NK-92 (cell line): ENCODE results near the gene GID8.

ENCODE experiments used
- DNase-seq: peaks from one replicate; lab custom pipeline; 2025; ENCODE audit not compliant: unreplicated experiment; lab: John Stamatoyannopoulos, UW

Gene GID8

GRCh38 chr20:62902926-62903615, 34.9 kb upstream of the GID8 start:
- DNase-seq, result no peak

GRCh38 chr20:62905536-62906117, 32.3 kb upstream of the GID8 start:
- no peak for DNase-seq

GRCh38 chr20:62906209-62906608, 31.7 kb upstream of the GID8 start:
- no peak for DNase-seq

GRCh38 chr20:62906647-62907375, 31.1 kb upstream of the GID8 start:
- no peak for DNase-seq

DNA sequence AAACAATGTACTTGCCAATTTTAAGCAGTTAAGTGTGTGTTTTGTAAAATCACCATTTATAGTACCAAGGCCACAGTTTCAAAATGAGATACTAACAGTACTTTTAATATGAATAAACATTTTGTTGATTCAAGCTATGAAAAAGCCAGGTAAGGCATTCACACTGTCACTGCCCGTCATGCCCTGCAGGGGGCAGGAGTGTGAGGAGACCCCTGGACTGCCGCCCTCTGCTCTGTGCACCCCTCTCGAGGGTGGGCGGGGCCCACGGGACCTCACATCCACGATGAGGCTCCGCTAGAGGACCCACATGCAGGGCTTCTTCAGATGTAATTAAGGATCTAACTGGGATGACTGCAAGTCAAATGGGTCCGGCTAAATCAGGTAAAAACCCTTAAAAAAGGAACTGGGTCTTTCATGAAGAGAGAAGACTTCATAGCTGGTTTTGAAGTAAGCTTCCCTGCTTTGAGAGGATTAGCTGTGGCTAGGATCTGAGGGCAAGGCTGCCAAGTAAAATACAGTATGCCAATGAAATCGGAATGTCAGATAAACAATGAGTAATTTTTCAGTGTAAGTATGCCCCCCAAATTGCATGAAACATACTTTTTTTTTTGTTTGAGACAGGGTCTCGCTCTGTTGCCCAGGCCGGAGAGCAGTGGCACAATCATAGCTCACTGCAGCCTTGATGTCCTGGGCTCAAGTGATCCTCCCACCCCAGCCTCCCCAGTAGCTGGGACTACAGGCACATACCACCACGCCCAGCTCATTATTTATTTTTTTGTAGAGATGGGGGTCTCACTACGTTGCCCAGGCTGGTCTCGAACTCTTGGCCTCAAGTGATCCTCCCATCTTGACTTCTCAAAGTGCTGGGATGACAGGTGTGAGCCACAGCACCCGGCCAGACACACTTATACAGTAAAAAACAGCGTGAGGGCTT, 30.3 kb upstream of the GID8 start:
- DNase-seq, result no peak

DNA sequence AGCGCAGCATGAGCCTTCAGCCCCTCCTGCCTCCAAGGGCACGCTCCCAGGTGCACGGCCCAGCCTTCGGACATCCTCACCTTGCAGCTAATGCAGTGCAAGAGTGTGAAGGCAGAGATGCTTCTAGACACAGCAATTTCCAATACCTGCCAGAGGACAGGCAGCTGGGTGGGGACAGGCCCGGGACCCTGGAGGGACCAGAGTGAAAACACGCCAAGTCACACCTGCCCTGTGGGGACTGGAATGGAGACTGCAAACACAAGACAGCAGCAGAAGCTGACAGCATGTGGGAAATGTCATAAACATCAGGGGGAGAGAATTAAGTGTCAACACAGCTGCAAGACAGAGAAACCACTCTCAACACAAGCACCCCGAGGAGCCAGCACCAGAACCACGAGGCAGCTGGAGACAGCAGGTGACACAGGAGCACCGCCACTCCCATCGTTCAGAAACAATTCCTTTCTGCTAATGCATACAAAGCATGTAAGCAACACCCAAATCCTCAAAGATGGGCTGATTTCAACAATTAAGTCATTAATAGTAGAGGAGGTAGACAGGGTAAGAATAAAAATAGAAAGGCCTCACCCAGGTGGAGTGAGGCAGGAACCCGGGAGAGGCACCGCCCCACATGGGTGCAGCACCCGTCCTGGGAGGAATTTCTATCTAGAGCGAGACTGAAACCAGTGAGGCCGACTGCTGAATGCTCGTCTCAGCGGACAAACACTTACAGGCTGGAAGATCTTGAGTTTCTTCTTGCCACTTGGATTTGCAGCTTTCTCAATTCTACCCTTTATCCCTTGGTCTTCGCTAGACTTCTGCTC, 28.8 kb upstream of the GID8 start:
- DNase-seq, result no peak

DNA sequence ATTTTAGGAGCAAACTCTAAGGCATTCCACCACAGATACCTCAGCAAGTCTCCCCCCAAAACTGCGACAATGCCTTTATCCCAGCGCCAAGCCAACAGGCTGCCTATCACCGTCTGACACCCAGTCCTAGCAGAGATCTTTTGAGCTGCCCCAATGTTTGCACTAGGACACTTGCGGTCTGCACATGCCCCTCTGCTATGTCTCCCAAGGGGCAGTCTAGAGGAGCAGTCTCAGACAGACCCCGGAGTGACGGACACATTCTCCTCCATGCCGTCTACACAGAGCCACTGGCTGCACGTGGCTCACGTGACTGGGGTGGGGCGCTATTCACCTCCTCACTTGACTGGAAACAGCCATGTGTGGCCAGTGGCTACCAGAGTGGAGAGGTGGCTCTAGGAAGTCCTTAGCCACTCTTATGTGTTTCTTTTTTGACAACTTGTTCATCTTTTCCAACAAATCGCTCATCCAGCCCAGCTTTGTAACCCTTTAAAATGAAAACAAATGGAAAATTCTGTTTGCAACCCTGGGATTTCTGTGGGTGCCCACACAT, 27.7 kb upstream of the GID8 start:
- no peak for DNase-seq

DNA sequence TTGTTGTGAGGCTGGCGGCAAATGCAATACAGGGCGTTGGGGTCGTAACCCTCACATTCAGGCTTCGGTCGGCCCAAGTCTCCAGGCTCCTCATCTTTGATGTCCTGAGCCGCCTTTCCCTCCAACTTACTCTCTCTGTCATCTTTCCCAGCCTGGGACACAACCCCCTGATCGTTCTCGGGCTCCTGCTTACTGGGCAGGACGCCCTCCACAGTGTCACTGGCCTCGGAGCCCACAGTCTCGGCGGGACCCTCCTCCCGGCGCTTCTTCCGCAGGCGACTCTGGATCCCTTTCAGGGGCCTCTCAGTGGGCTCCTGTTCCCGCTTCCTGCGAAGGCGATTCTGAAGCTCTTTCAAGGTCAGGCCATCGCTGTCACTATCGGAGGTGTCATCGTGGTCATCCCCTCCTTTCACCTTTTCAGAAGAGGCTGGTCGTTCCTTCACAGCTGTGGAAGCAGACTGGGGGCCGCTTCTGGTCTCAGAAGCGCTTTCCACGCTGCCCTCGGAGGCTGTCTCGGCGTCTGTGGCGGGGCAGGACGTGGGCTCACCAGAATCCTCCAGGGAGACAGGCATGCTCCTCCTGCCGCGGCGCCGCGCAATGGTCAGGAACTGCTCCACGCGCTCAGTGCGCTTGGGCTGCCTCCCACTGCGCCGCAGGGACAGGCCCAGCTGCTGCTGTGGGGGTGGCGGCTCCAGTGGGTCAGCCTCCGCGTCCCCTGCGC, 27.0 kb upstream of the GID8 start:
- DNase-seq, result no peak

DNA sequence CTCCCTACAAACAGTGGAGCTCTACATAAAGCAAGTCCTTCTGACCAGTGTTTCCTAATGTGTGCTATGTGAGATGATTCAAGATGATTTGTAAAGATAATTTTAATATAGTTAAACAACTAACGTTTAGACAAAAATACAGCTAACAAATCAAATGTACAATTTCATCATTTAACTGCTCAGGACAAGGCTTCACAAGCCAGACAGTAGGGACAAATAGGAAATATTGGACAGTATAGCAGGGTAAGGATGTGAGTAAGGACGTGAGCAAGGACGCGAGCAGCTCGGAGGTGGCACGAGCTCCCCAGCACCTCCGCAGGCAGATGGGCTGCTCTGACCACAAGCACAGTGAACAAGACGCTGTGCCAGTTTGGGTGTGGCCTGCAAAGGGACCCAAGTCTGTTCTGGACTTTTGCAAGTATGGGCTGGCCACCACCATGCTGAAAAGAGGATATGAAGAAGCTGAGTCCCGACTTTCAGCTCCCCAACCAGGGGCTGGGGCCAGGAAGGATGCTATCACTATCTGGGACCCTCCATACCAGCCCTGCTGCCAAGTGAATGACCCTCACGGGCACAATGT, 26.2 kb upstream of the GID8 start:
- DNase-seq, result no peak

DNA sequence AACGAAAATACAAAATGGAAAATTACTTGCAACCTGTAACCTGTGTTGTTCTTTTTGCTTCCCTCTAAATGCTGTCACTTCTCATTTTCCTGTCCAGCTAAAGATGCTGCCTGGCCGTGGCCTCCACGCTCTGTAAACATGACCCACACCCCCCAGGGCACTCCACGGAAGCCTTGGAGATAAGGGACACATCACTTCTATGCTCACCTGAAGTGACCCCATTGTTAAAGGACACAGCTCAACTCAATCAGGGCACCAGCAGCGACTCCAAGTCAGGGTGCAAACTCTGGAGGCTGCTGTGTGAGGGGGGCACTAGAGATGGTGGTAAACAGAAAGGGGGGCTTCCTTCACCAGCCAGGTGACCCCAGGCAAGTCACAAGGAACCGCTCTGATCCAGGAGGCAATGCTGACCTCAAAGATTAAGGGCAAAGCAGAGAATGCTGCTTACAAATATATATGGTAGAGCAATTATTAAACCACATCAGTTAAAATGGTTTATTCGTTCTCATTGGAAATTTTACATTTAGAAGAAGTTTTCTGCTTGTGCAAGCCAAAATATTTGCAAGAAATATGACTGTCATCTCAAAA, 24.8 kb upstream of the GID8 start:
- DNase-seq, result no peak

DNA sequence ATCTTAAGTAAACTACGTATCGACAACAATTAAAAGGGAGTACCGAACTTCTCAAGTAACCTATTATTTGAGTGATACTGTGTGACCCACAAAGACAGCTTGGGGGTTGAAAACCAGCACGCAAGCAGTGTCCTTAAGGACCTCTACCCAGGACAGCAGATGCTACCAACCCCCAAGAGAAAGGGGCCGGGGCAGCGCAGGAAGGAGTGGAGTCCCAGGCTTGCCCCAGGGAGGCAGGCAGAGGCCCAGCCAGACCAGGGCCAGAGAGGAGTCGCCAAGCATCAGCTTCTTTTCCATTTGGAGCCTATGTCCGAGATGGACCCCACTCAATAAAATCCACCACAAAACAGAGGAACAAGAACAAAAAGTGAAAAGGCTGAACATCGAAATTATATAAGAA, 23.5 kb upstream of the GID8 start:
- DNase-seq, result no peak

DNA sequence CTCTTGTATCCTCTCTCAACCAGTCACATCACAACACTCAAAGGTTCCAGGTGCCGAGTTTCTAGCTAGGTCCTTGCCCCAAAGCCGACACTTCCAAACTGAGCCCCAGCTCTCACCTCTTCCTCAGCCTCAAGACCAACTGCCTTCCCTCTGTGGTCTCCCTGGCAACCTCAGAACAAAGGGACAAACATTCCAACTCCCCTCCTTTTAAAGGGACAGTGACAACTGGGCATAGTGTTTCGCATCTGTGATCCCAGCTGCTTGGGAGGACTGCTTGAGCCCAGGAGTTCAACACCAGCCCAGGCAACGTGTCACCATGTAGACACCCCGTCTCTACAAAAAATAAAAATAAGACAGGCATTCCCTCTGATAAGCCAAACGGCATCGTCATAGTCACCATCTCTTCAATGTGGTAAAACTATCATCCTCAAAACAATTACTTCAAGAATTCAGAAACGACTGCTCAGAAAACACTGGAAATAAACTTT, 22.9 kb upstream of the GID8 start:
- no peak for DNase-seq

DNA sequence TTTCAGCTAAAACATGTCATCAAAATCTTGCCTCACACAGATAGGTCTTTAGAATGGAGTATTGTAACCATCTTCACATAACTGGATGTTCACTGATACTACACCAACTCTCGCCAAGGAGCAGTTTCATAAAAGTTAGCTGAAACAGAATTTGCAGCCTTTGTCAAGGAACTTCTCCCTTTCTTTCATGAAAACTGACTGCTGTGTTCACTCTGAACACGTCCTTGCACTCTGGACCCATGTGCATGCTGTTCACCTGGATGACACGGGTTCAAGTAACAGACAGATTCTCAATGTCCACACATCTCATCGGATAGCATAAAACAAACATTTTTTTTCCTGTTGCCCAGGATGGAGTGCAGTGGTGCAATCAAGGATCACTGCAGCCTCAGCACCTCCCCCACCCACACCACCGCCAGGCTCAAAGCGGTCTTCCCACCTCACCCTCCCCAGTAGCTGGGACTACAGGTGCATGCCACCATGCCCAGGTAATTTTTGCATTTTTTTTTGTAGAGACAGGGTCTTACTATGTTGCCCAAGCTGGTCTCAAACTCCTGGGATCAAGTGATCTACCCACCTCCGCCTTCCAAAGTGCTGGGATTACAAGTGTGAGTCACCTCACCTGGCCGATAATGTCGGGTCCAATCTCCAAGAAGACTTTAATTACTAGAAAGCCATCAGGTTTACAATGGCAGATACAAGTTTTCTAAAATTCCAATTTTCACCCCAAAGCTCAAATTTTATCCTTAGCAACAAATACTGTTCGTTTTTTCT, 21.1 kb upstream of the GID8 start:
- no peak for DNase-seq

GRCh38 chr20:62917720-62918119, 20.2 kb upstream of the GID8 start:
- no peak for DNase-seq

GRCh38 chr20:62918147-62918546, 19.8 kb upstream of the GID8 start:
- no peak for DNase-seq

DNA sequence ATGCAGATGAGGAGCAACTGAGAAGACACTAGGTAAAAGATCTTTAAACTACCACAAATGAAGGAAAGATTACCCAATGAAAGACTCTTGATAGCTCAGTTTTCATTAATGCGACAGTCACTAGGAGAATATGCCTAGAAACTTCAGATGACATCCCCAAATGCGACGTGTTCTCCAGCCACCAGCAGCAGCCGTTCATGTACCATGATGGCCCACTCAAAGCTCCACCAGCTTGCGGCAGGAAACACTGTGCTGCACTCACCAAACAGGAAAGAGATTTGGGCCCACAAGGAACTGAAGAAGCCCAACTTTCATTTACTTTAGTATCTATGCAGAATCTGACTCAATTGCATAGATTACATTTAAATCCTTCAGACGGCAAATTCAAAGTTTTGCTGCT, 19.1 kb upstream of the GID8 start:
- no peak for DNase-seq

DNA sequence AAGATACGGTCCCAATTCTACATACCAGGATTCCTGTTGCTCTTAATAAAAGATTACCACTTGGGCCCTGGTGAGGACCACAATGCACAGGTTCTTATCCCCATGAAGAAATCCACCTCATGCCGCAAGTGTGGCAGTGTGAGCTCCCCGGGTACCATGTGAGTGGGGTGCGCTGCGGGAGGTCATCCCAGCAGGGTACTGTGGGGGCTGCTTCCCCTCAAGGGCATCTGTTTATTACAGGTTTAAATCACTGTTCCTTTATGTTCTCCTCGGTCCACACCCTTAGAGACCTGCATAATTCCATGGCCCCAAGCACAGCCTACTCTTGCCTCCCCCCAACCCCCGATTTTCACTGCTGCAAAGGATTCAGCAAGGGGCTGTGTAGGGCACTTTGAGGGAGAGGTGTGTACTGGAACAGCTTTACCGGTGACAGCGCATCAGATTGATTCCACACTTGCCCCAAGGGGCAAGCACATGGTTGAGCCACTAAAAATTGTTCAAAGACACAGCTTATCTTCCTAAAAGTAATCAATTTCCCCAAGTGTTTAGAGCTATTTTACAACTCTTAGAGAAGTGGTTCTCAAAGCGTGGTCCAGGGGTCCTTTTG, 17.8 kb upstream of the GID8 start:
- DNase-seq, result no peak
